ENCODE measurements around the gene TMLHE.

Gene TMLHE

DNA sequence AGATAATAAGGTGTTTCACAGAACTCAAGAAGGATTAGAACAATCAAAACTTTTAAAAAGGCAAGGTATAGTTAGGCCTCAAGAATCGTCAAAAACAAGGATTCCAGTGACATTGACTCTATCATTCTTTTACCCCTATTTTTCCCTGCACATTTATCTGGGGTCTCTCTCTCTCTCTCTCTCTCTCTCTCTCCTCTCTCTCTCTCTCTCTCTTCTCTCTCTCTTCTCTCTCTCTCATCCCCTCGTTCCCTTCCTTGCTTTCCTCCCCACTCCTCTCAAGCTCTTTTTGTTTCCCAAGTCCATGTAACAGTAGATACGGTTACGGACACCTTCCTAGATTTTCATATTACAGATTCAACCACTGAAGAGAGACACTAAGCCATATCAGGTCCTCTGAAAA, 3.2 kb upstream of the TMLHE start:
- TF ChIP-seq, protein P1, sequence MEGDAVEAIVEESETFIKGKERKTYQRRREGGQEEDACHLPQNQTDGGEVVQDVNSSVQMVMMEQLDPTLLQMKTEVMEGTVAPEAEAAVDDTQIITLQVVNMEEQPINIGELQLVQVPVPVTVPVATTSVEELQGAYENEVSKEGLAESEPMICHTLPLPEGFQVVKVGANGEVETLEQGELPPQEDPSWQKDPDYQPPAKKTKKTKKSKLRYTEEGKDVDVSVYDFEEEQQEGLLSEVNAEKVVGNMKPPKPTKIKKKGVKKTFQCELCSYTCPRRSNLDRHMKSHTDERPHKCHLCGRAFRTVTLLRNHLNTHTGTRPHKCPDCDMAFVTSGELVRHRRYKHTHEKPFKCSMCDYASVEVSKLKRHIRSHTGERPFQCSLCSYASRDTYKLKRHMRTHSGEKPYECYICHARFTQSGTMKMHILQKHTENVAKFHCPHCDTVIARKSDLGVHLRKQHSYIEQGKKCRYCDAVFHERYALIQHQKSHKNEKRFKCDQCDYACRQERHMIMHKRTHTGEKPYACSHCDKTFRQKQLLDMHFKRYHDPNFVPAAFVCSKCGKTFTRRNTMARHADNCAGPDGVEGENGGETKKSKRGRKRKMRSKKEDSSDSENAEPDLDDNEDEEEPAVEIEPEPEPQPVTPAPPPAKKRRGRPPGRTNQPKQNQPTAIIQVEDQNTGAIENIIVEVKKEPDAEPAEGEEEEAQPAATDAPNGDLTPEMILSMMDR (IDR thresholded peaks at IDR 0.05; ENCODE audit: low read depth, low read length) = no peak
- H3K4me3 ChIP-seq (ENCODE audit: low read depth, low read length) = no peak overlapping the region

DNA sequence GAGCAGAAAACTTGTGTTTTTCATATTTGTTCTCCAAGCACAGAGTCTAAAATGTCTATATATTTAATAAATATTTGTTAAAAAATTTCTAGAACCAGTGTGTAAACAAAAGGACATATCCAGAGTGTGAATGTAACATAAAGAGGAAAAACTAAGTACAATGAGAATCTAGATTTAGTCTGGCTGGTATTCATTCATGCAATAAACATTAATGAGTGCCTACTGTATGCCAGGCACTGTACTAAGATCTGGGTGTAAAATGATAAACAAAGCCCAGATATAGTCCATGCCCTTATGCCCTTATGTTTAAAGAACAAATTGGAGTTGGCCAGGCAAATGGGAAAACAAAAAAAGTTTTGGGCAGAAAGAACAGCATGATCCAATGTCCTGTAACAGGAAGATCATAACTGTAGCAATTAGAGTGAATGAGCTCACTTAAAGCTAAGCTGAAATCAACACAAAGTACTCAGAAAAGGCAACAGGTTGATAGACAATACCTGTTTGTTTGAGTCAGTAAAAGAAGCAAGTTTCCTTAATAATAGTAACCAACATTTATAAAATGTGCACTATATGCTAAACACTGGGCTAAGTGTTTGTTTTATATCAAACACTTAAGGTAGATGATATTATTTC, 1.3 kb upstream of the TMLHE start:
- TF ChIP-seq, protein P1 (IDR thresholded peaks at IDR 0.05; ENCODE audit: low read depth, low read length) = no peak
- H3K4me3 ChIP-seq (ENCODE audit: low read depth, low read length) = no peak overlapping the region

DNA sequence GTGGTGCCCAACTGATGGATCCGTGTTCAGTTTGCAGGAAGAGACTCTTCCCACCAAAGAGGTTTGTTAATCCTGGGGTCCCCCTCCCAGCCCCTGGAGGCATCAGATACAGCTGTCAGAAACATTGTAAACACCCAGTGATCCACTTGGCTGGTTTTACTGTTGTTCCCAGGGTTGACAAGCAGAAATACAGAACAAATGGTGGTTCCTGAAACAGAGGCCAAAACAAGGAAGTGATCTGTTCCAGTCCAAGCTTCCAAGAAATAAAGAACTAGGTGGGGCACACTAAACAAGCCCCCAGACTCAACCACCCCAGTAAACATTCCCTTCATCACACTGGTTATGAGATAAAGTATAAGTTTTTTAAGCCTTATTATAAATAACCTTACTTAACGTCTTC, 1.4 kb downstream of the TMLHE start:
- TF ChIP-seq, protein P1 (IDR thresholded peaks at IDR 0.05; ENCODE audit: low read depth, low read length) = no peak
- H3K4me3 ChIP-seq (ENCODE audit: low read depth, low read length) = peak overlapping the region; percentile 73

DNA sequence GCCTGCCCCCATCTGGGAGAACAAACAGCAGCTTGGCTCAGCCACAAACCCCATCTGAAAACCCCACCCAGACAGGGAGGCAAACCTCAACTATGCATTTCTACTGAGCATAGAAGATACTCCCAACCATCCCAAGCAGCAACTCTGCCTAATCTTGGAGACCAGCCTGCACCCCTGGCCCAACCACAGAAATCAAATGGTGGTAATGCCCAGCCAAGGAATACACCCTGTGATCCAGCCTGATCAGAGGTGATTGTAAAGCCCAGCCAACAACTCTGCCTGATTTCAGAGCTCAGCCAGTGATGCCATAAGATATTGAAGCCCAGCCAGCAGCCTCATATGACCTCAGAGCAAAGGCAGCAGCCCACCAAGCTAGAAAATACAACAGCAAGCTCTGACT, 19.8 kb downstream of the TMLHE start:
- TF ChIP-seq, protein P1 (IDR thresholded peaks at IDR 0.05; ENCODE audit: low read depth, low read length) = no peak
- no peak overlapping the region for H3K4me3 ChIP-seq (ENCODE audit: low read depth, low read length)

DNA sequence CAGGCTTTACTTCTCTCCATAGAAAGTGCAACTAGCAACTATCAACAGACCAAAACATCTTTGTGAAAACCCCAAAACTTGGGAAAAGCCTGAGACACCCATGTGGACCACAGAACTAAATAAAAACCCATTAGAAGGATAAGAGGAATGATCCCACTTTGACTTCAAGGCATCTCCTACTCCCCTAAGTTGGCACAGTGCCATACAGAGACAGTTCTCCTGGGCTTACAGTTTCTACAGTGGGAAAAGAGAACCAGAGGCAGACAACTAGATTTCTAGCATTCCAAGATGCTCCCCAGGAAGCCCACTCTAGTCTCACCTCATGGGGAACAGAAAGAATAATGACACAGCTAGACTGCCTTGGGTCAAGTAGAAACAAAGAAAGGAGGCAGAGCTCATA, 20.4 kb downstream of the TMLHE start:
- TF ChIP-seq, protein P1 (IDR thresholded peaks at IDR 0.05; ENCODE audit: low read depth, low read length) = no peak

DNA sequence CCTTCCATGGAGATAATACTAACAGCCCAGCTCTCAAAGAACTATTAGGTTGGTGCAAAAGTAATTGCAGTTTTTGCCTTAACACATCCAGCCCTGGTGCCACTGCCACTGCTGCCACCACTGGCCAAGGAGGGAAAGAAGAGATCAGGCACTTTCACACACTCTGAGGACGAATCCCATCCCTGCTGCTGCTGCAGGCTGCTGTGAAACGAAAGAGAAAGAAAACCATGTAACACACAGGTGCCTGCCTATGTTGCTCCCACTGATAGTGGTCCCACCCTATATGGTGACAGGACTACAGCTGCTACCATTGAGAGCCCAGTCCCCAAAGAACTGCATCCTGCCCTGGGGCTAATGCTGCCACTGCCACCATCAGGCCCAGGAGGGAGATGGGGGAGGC, 35.1 kb downstream of the TMLHE start:
- TF ChIP-seq, protein P1 (IDR thresholded peaks at IDR 0.05; ENCODE audit: low read depth, low read length) = no peak
- H3K4me3 ChIP-seq (ENCODE audit: low read depth, low read length) = no peak overlapping the region

More for the DNA sequence above, 20.4 kb downstream of the TMLHE start:
- H3K4me3 ChIP-seq (ENCODE audit: low read depth, low read length) = no peak overlapping the region

DNA sequence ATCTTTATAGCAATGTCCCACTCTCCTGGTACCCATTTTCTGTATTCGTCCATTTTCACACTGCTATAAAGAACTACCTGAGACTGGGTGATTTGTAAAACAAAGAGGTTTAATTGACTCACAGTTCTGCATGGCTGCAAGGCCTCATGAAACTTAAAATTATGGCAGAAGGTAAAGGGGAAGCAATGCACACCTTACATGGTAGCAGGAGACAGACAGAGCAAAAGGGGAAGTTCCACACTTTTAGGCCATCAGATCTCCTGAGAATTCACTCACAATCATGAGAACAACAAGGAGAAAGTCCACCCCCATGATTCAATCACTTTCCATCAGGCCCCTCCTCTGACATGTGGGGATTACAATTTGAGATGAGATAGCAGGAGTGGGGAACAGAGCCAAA, 49.7 kb downstream of the TMLHE start:
- TF ChIP-seq, protein P1 (IDR thresholded peaks at IDR 0.05; ENCODE audit: low read depth, low read length) = no peak
- no peak overlapping the region for H3K4me3 ChIP-seq (ENCODE audit: low read depth, low read length)
